ENCODE measurements around the gene AP2B1. TPM values are rescaled to one million over a fixed set of nuclear protein-coding genes. Genes with fewer than 3 reads are reported as not detected.

The AP2B1 gene
- total RNA-seq, 1 donor from 2014 or later: 145 TPM

GRCh38 chr17:35548978-35549377, 38.1 kb upstream of the AP2B1 start:
- H3K4me3 ChIP-seq: no peak overlapping the region
- H3K4me1 ChIP-seq: no peaks in the 10 kb centered on the region
- TF ChIP-seq CTCF (IDR thresholded peaks at IDR 0.05): no peak
- intact Hi-C loops (cut with DNase I): no loop called here
- no peaks in the 10 kb centered on the region for H3K9me3 ChIP-seq
- no peak overlapping the region for H3K27ac ChIP-seq
- DNase-seq: no peak
- ATAC-seq: no peak
- no peaks in the 10 kb centered on the region for H3K36me3 ChIP-seq
- no peaks in the 10 kb centered on the region for H3K27me3 ChIP-seq (ENCODE audit: low read depth)

GRCh38 chr17:35553310-35553709, 33.8 kb upstream of the AP2B1 start:
- H3K36me3 ChIP-seq: no peaks in the 10 kb centered on the region
- DNase-seq: no peak
- H3K27me3 ChIP-seq (ENCODE audit: low read depth): peaks cover 2% of the 10 kb centered on the region
- intact Hi-C loops (cut with DNase I): no loop called here
- ATAC-seq: no peak
- no peaks in the 10 kb centered on the region for H3K9me3 ChIP-seq
- TF ChIP-seq CTCF (IDR thresholded peaks at IDR 0.05): no peak
- no peak overlapping the region for H3K4me3 ChIP-seq
- no peak overlapping the region for H3K27ac ChIP-seq
- H3K4me1 ChIP-seq: no peaks in the 10 kb centered on the region

GRCh38 chr17:35554668-35555067, 32.5 kb upstream of the AP2B1 start:
- Histone ChIP-seq H3K4me3 (no peak overlapping the region), H3K27ac (no peak overlapping the region), H3K36me3 (no peaks in the 10 kb centered on the region), H3K4me1 (no peaks in the 10 kb centered on the region), H3K27me3 (ENCODE audit: low read depth) (peaks cover 6% of the 10 kb centered on the region), H3K9me3 (no peaks in the 10 kb centered on the region)
- intact Hi-C loops (cut with DNase I): no loop called here
- DNase-seq (no peak), ATAC-seq (no peak)
- TF ChIP-seq CTCF (IDR thresholded peaks at IDR 0.05): no peak

- TF ChIP-seq CTCF (IDR thresholded peaks at IDR 0.05): peak; percentile 22
- intact Hi-C loops (cut with DNase I): no loop called here
- ATAC-seq: no peak
- no peaks in the 10 kb centered on the region for H3K36me3 ChIP-seq
- DNase-seq: no peak
- no peaks in the 10 kb centered on the region for H3K4me1 ChIP-seq
- no peak overlapping the region for H3K4me3 ChIP-seq
- peaks cover 6% of the 10 kb centered on the region for H3K27me3 ChIP-seq (ENCODE audit: low read depth)
- H3K27ac ChIP-seq: no peak overlapping the region
- no peaks in the 10 kb centered on the region for H3K9me3 ChIP-seq
Measured at GRCh38 chr17:35555691-35556090, 31.4 kb upstream of the AP2B1 start.

- H3K4me1 ChIP-seq: no peaks in the 10 kb centered on the region
- intact Hi-C loops (cut with DNase I): no loop called here
- no peak for DNase-seq
Measured at GRCh38 chr17:35557353-35557752, 29.8 kb upstream of the AP2B1 start.

More at GRCh38 chr17:35557353-35557752, 29.8 kb upstream of the AP2B1 start:
- Histone ChIP-seq H3K27me3 (ENCODE audit: low read depth) (peaks cover 6% of the 10 kb centered on the region), H3K4me3 (no peak overlapping the region), H3K36me3 (no peaks in the 10 kb centered on the region), H3K27ac (no peak overlapping the region), H3K9me3 (no peaks in the 10 kb centered on the region)
- no peak for ATAC-seq
- TF ChIP-seq CTCF (IDR thresholded peaks at IDR 0.05): no peak

Data from lower lobe of right lung (tissue), 2 donors.